ENCODE measurements around the gene CERS6.
"Not testable (repeated sequence)": the region's sequence is repeated elsewhere in the genome, so short reads cannot be mapped to it uniquely, and the experiment has no call there.

The CERS6 gene

GRCh38 chr2:168501466-168502065 lies 45.5 kb downstream of the CERS6 start:
- DNase-seq (ENCODE audit: low read depth), result no peak

DNA sequence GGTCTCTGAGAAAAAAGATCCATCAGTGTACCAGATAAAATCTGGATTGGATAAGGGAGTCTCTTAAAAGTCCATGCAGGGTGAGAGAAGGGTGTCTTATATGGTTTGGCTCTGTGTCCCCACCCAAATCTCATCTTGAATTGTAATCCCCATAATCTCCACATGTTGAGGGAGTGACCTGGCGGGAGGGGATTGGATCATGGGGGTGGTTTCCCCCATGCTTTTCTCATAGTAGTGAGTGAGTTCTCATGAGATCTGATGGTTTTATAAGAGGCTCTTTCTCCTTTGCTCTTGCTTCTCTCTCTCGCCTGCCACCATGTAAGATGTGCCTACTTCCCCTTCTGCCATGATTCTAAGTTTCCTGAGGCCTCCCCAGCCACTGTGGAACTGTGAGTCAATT lies 46.8 kb downstream of the CERS6 start:
- not testable (repeated sequence) for DNase-seq (ENCODE audit: low read depth)

GRCh38 chr2:168503901-168504300 lies 47.8 kb downstream of the CERS6 start:
- DNase-seq (ENCODE audit: low read depth), result no peak

DNA sequence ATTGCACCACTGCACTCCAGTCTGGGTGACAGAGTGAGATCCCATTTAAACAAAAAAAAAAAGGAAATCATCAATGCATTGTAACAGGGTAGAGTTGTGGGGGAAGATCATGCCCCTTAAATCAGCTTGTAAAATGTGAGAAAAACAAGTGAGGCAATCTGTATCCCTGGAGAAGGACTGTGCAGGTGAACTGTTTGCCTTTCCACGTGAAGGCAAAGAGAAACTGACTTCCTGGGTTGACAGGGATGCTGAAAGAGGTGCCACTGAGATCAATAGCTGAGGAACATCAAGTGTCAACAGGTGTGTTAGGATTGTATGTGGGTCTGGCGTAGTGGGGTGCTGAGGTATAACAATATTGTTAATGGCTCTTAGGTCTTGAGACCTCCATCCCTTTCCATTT lies 48.3 kb downstream of the CERS6 start:
- no peak for DNase-seq (ENCODE audit: low read depth)

GRCh38 chr2:168510125-168510756 lies 54.2 kb downstream of the CERS6 start:
- DNase-seq (ENCODE audit: low read depth), result no peak

- DNase-seq (ENCODE audit: low read depth), result no peak
These were observed 58.6 kb downstream of the CERS6 start for GRCh38 chr2:168514692-168515091.

DNA sequence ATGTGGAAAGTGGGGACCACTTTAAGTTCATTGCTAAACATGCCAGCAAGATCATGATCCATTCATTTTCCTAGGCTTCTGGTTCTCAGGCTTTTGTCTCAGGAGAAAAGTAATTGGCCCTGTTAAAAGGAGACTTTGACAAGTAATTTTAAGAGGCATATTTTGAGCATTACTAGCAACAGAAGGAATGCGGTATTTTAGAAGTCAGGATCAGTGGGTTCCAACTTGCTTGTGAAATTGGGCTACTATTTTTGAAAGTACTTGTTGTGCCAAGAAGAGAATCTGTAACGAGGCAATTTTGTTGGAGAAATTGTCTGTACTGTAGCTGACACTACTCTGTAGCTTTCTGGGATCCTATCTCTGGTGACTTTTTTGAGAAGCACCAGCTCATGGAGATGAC lies 59.4 kb downstream of the CERS6 start:
- no peak for DNase-seq (ENCODE audit: low read depth)

DNA sequence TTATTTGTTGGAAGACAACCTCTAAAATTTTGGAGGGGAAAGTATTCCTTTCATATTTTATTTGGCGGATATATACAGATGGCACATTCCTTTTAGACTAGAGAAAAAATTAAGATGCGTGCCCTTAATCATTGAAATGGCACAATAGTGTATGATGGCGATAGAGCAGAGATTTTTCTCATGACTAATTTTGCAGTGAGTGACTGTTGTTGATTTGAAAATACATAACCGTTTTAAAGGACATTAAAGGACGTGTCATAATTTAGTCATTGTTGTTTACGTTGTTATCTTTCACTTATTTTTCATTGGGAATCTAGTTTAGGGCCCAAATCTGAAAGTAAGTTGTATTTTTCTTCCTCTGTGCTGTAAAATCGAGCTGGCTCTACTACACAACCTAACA lies 61.7 kb downstream of the CERS6 start:
- no peak for DNase-seq (ENCODE audit: low read depth)

- DNase-seq (ENCODE audit: low read depth), result no peak
These were observed 62.5 kb downstream of the CERS6 start for GRCh38 chr2:168518555-168519066.

DNA sequence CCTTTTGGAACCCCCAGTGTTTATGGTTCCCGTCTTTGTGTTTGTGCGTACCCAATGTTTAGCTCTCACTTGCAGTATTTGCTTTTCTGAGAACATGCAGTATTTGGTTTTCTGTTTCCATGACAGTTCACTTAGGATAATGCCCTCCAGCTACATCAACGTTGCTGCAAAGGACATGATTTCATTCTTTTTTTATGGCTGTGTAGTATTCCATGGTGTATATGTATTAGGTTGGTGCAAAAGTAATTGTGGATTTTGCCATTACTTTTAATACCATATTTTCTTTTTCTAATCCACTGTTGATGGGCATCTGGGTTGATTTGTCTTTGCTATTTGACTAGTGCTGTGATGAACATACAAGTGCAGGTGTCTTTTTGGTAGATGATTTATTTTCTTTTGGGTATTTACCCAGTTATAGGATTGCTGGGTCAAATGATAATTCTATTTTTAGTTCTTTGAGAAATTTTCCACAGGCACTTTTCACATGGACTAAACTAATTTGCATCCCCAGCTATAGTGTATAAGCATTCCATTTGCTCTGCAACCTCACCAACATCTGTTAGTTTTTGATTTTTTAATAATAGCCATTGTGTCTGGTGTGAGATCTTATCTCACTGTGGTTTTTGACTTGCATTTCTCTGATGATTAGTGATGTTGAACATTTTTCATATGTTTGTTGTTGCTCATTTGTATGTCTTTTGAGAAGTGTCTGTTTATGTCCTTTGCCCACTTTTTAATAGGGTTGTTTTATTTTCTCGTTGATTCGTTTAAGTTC lies 63.6 kb downstream of the CERS6 start:
- no peak for DNase-seq (ENCODE audit: low read depth)

DNA sequence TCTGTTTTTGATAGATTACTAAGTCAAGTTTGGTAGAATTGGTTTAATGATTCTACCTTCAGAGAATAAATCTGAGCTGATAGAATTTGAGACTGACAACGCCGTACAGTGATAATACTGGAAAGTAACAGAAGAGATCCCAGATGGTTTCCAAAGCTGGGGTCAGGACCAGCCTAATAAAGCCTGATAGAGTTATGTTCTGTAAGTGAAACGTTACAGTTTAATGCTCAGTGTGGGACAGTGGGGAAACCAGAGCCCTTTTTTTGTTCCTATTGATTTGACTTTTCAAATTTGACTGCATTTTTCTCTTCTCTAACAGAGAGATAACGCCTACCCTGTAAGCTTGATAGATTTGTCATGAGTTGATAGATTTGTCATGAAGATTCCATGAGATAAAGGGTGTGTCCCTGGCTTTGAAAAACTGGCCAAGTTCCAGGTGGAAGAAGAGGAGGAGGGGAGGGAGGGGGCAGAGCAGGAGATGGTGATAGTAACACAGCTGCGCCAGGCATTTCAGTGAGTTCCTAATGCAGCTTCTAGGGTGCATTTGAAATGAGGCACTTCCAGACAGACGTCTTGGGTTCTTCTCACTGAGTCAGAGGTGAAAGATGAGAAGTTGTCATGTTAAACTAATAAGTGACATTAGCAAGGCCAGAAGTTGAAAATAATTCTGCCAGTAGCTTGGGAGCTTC lies 65.1 kb downstream of the CERS6 start:
- no peak for DNase-seq (ENCODE audit: low read depth)

DNA sequence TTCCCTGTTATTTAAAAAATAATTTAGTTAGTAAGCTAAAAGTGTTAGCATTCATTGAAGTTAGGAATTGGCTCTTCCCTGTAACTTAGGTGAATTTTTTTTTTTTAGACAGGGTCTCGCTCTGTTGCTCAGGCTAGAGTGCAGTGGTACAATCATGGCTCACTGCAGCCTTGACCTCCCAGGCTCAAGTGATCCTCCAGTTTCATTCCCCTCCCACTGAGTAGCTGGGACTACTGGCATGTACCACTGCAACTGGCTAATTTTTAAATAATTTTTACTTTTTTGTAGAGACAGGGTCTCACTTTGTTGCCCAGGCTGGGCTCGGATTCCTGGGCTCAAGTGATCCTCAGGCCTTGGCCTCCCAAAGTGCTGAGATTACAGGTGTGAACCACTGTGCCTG lies 66.4 kb downstream of the CERS6 start:
- no peak for DNase-seq (ENCODE audit: low read depth)

GRCh38 chr2:168524005-168524404 lies 67.9 kb downstream of the CERS6 start:
- DNase-seq (ENCODE audit: low read depth), result no peak

DNA sequence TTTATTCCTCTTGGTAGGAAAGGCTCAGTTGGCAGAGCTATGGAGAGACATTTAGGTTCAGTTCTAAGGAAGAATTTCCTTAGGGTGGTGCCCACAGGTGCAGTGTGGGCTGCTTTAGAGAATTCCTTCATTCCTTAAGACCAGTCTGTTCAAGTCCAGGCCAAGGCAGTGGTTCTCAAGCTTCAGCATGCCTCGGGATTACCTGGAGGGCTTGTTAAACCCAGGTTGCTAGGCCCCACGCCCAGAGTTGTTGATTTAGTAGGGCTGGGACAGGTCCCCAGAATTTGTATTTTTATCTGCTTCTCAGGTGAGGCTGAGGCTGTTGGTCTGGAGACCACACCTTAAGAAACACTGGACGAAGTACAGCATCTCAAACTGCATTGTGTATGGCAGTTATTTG lies 68.9 kb downstream of the CERS6 start:
- DNase-seq (ENCODE audit: low read depth), result no peak

DNA sequence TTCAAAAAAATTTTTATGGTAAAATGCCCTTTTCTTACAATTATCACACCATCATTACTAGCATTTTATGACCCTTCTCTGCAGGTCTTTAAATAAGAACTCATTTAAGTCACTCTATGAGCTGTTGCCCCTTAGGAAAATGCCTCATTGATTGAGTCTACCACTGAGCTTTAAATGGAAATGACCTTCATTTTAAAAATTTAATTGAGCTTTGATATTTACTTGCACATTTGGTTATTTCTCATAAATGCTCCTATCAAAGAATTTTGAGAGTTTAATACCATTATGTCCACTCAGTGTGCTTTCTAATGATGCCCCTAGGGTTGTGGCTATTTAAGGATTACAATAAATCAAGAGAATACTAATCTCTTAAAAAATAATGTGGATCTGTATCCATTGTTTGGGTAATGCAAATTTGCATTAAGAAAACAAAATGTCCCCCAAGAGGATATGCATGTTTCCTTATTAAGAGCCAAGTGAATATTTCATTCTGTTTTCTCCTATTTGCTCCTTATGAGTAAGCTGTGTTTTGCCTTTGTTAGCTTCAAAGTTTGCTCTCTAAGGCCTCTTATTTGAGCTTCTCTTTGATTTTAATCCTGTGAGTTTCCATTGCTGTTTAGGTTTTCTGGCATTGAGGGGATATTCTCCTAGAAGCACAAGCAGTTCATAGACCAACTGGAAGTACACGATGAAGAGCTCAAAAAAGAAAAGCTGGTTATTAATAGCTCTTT lies 69.8 kb downstream of the CERS6 start:
- DNase-seq (ENCODE audit: low read depth), result no peak

DNA sequence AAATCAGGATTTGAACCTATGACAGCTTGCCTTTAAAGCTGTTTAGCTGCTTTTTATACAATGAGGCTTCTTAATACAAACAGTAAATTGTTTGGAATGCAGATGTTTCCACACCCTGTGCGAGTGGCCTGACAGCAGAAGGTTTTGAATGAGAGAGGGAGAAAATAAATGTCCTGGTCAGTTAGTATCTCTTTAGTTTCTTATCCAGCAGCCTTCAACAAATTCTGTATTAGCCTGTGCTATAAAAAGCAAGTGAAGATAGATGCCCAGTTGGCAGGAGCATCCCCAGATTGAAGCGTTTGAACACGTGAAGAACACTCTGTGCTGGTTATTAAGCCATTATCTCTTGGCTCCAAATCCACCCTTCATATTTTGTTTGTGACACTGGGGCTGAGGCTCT lies 70.6 kb downstream of the CERS6 start:
- DNase-seq (ENCODE audit: low read depth), result no peak

- DNase-seq (ENCODE audit: low read depth), result no peak
These were observed 71.9 kb downstream of the CERS6 start for GRCh38 chr2:168528016-168528415.

- no peak for DNase-seq (ENCODE audit: low read depth)
These were observed 72.4 kb downstream of the CERS6 start for GRCh38 chr2:168528469-168528868.

GRCh38 chr2:168529054-168529833 lies 73.2 kb downstream of the CERS6 start:
- DNase-seq (ENCODE audit: low read depth), result no peak

DNA sequence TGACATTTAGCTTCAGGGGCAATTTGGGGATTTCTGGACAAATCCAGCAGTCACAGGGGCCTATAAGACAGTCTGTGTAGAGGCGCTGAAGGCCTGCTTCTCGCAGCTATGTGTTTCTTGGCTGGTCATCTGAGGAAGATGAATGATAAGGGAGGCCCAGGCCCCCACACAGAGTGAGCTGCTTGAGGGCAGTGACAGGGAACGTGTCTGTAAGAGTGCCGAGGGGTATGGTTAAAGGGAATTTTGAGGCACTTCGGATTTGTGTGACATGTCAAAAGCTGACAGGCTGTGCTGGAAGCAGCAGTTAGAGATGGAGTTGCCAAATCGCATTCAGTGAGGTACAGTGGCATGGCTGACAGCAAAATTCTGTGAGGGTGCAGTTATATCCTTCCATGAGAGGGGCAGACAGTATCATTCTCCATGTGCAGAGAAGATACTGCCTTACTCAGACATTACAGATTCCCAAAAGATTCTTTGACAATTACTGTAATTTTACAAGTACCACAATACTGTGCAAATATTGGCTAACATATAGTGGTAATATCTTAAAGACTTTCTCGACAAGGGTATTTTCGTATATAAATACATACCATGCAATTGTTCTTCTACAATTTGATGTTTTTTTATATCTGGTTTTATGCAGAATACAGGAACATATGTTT lies 74.0 kb downstream of the CERS6 start:
- DNase-seq (ENCODE audit: low read depth), result no peak

All from T-helper 22 cell (primary cell).